KBM-7 (cell line): Measurements from ENCODE around the gene TOPORS.
"Not testable (repeated sequence)": the region's sequence is repeated elsewhere in the genome, so short reads cannot be mapped to it uniquely, and the experiment has no call there.

Experiments
- DNase-seq: peaks from one replicate; pipeline ENCODE4 v3.0.0-alpha.2; 2015
- in situ Hi-C: fragments of 300-500 bp; cut with MboI; formaldehyde crosslinking; loops from 2 replicates; pipeline ENCODE4 v1.14.3; 2020; ENCODE audit warnings: low sequenced_read_pairs, low pct_unique_long_range_greater_than_20kb, mixed read lengths

The TOPORS gene

GRCh38 chr9:32571969-32572899, 19.8 kb upstream of the TOPORS start:
- in situ Hi-C loops = loop anchor here (10.0 kb wide), 1 partner anchor 187 kb away; the partner anchor contains the start of gene ACO1
- DNase-seq = peak; percentile 86

GRCh38 chr9:32570262-32570661, 17.9 kb upstream of the TOPORS start:
- in situ Hi-C loops = loop anchor here (10.0 kb wide), 1 partner anchor 185 kb away; the partner anchor contains the start of gene ACO1
- no peak for DNase-seq

- in situ Hi-C loops = no loop called here
- no peak for DNase-seq
Observed at GRCh38 chr9:32566770-32567169, 14.4 kb upstream of the TOPORS start.

GRCh38 chr9:32565967-32566366, 13.6 kb upstream of the TOPORS start:
- DNase-seq = no peak
- in situ Hi-C loops = no loop called here

GRCh38 chr9:32558408-32558934, 6.1 kb upstream of the TOPORS start:
- no peak for DNase-seq
- in situ Hi-C loops = no loop called here

GRCh38 chr9:32554591-32554990, 2.2 kb upstream of the TOPORS start:
- in situ Hi-C loops = no loop called here
- DNase-seq = no peak

GRCh38 chr9:32554107-32554506, 1.7 kb upstream of the TOPORS start:
- peak; percentile 62 for DNase-seq

GRCh38 chr9:32551276-32552051, 922 bp downstream of the TOPORS start:
- peak; percentile 58 for DNase-seq
- in situ Hi-C loops = no loop called here

More at GRCh38 chr9:32554107-32554506, 1.7 kb upstream of the TOPORS start:
- in situ Hi-C loops = no loop called here

GRCh38 chr9:32550562-32551275, 1.7 kb downstream of the TOPORS start:
- in situ Hi-C loops = no loop called here
- peak; percentile 93 for DNase-seq

- DNase-seq = peak; percentile 19
- in situ Hi-C loops = no loop called here
Observed at GRCh38 chr9:32550150-32550561, 2.2 kb downstream of the TOPORS start.

- in situ Hi-C loops, DNase-seq: not testable (repeated sequence)
Observed at GRCh38 chr9:32548213-32548612, 4.2 kb downstream of the TOPORS start.

- DNase-seq = no peak
- in situ Hi-C loops = no loop called here
Observed at GRCh38 chr9:32545884-32546283, 6.5 kb downstream of the TOPORS start.

- in situ Hi-C loops = no loop called here
- DNase-seq = no peak
Observed at GRCh38 chr9:32543047-32543446, 9.3 kb downstream of the TOPORS start.

GRCh38 chr9:32533816-32534215, 18.6 kb downstream of the TOPORS start:
- no peak for DNase-seq
- in situ Hi-C loops = no loop called here

- DNase-seq = no peak
- in situ Hi-C loops = no loop called here
Observed at GRCh38 chr9:32533336-32533735, 19.1 kb downstream of the TOPORS start.

- in situ Hi-C loops = no loop called here
- no peak for DNase-seq
Observed at GRCh38 chr9:32526707-32527048, 25.7 kb downstream of the TOPORS start.

GRCh38 chr9:32526041-32526706, 26.2 kb downstream of the TOPORS start, which contains the start of gene RIGI:
Gene RIGI, minus strand, starts transcription at chr9:32526196. Its CDS starts 30 bp downstream, at chr9:32526166.
- in situ Hi-C loops = no loop called here
- peak; percentile 87 for DNase-seq

GRCh38 chr9:32525709-32526030, 26.7 kb downstream of the TOPORS start:
- no peak for DNase-seq
- in situ Hi-C loops = no loop called here
